A673 (cell line): ENCODE results near the gene CYB561D2. TPM values are rescaled to one million over a fixed set of nuclear protein-coding genes. Genes with fewer than 3 reads are reported as not detected.

Experiments used
- BruUV-seq: library from RNA; stranded (reverse); fragments of 400-500 nt; replicated peaks from 2 replicates; lab custom pipeline; 2021; lab: Mats Ljungman, UMichigan
- CTCF ChIA-PET: fragments of 300-600 bp; sonication (Branson Sonifier 250); formaldehyde crosslinking; loops from one replicate; lab custom pipeline; 2022; ENCODE audit warnings: antibody characterized with exemption; lab: Charles Lee
- POLR2A ChIA-PET: fragments of 300-600 bp; sonication (Branson Sonifier 250); formaldehyde crosslinking; loops from one replicate; lab custom pipeline; 2022; ENCODE audit warnings: antibody characterized with exemption; ENCODE audit not compliant: low non-redundant PET; lab: Charles Lee
- DNase-seq: peaks from one replicate; pipeline ENCODE4 v3.0.0-alpha.2; 2015; ENCODE audit warnings: low spot score
- H3K27ac ChIP-seq: fragments of 200-600 bp; sonication (generic); 2 replicates; pipeline ENCODE4 v1.5.1; 2016; ENCODE audit warnings: mixed run types, low read depth, mild to moderate bottlenecking, mixed read lengths, antibody characterized with exemption, low read length; ENCODE audit not compliant: poor library complexity, severe bottlenecking
- H3K27me3 ChIP-seq: fragments of 200-600 bp; sonication (generic); replicated peaks from 2 replicates; pipeline ENCODE4 v1.6.1; 2017; ENCODE audit warnings: mixed run types, low read depth, mild to moderate bottlenecking, mixed read lengths, antibody characterized with exemption, low read length; ENCODE audit not compliant: insufficient read depth, poor library complexity
- H3K36me3 ChIP-seq: fragments of 200-600 bp; sonication (generic); 2 replicates; pipeline ENCODE4 v1.6.1; 2016; ENCODE audit warnings: mixed run types, mild to moderate bottlenecking, mixed read lengths, antibody characterized with exemption, low read length; ENCODE audit not compliant: insufficient read depth, poor library complexity, severe bottlenecking
- H3K4me1 ChIP-seq: fragments of 200-600 bp; sonication (generic); 2 replicates; pipeline ENCODE4 v1.6.1; 2017; ENCODE audit warnings: mixed run types, mild to moderate bottlenecking, mixed read lengths, antibody characterized with exemption, low read length; ENCODE audit not compliant: insufficient read depth, poor library complexity, severe bottlenecking
- H3K4me3 ChIP-seq: fragments of 200-600 bp; sonication (generic); 2 replicates; pipeline ENCODE4 v1.5.1; 2016; ENCODE audit warnings: low read depth, mixed run types, mild to moderate bottlenecking, mixed read lengths, low read length; ENCODE audit not compliant: poor library complexity, severe bottlenecking
- H3K9me3 ChIP-seq: fragments of 200-600 bp; sonication (generic); 2 replicates; pipeline ENCODE4 v1.6.1; 2016; ENCODE audit warnings: mixed run types, low read depth, mild to moderate bottlenecking, mixed read lengths, antibody characterized with exemption, low read length; ENCODE audit not compliant: poor library complexity, severe bottlenecking
- CTCF ChIP-seq: fragments of 300-800, 200-600 bp; sonication (generic); conservative IDR thresholded peaks from 2 replicates; pipeline ENCODE4 v1.5.1; 2017; ENCODE audit warnings: low read depth, mild to moderate bottlenecking, antibody characterized with exemption, low read length, moderate library complexity, mixed read lengths
- EZH2 ChIP-seq: fragments of 200-600 bp; sonication (generic); IDR thresholded peaks from 2 replicates; pipeline ENCODE4 v1.6.1; 2017; ENCODE audit warnings: borderline replicate concordance, low read depth, mild to moderate bottlenecking, mixed read lengths, antibody characterized with exemption, low read length; ENCODE audit not compliant: poor library complexity, severe bottlenecking
- intact Hi-C: fragments of 100-400 bp; cut with micrococcal nuclease; formaldehyde crosslinking; loops from one replicate; pipeline ENCODE4 v1.10.0; 2022; ENCODE audit not compliant: unreplicated experiment
- total RNA-seq: library from RNA; stranded (reverse); gene quantifications from 2 replicates; pipeline ENCODE4 v1.2.3, GENCODE V29; 2021

The CYB561D2 gene
- total RNA-seq, 1 experiment from 2014 or later: 8.2 TPM

GRCh38 chr3:50319894-50320625 is 30.6 kb upstream of the CYB561D2 start:
- CTCF ChIA-PET: no interaction called here
- H3K36me3 ChIP-seq: no peaks in the 10 kb centered on the region
- no peaks in the 10 kb centered on the region for H3K27me3 ChIP-seq
- no peaks in the 10 kb centered on the region for H3K9me3 ChIP-seq
- peak overlapping the region; percentile 73 for H3K4me3 ChIP-seq
- H3K4me1 ChIP-seq: peaks cover 3% of the 10 kb centered on the region
- TF ChIP-seq CTCF (no peak), EZH2 (no peak)
- BruUV-seq: no TSS peak
- POLR2A ChIA-PET: no interaction called here
- no peak for DNase-seq
- H3K27ac ChIP-seq: peak overlapping the region; percentile 99
- intact Hi-C loops: no loop called here

- no peaks in the 10 kb centered on the region for H3K27me3 ChIP-seq
- peaks cover 3% of the 10 kb centered on the region for H3K4me1 ChIP-seq
- intact Hi-C loops: no loop called here
- peak overlapping the region; percentile 99 for H3K27ac ChIP-seq
- DNase-seq: peak; percentile 64
- no TSS peak for BruUV-seq
- POLR2A ChIA-PET: no interaction called here
- no peaks in the 10 kb centered on the region for H3K36me3 ChIP-seq
- TF ChIP-seq EZH2 (no peak), CTCF (no peak)
- peak overlapping the region; percentile 73 for H3K4me3 ChIP-seq
- CTCF ChIA-PET: interaction anchor here (0.6 kb wide), 3 partner anchors 15 to 83 kb away, joined by 6 to 9 read pairs (median 6); no protein-coding TSS in a partner anchor
- H3K9me3 ChIP-seq: no peaks in the 10 kb centered on the region
Measured at GRCh38 chr3:50320853-50321335, 29.8 kb upstream of the CYB561D2 start.

GRCh38 chr3:50321336-50322114 is 29.1 kb upstream of the CYB561D2 start:
- Histone ChIP-seq H3K27me3 (no peaks in the 10 kb centered on the region), H3K27ac (peak overlapping the region; percentile 99), H3K9me3 (no peaks in the 10 kb centered on the region), H3K36me3 (no peaks in the 10 kb centered on the region), H3K4me1 (peaks cover 3% of the 10 kb centered on the region), H3K4me3 (peak overlapping the region; percentile 73)
- intact Hi-C loops: no loop called here
- no TSS peak for BruUV-seq
- TF ChIP-seq EZH2: no peak
- TF ChIP-seq CTCF: peak; percentile 47
- CTCF ChIA-PET: interaction anchor here (0.6 kb wide), 3 partner anchors 15 to 83 kb away, joined by 6 to 9 read pairs (median 6); no protein-coding TSS in a partner anchor
- POLR2A ChIA-PET: no interaction called here
- peak; percentile 86 for DNase-seq
